ENCODE data around the gene BBOX1. TPM values are rescaled to one million over a fixed set of nuclear protein-coding genes. Genes with fewer than 3 reads are reported as not detected.

The BBOX1 gene
- total and polyA plus RNA-seq, 2 donors (not counting 3 experiments of a cell fraction or from before 2014, with no cell fraction given) = not detected

DNA sequence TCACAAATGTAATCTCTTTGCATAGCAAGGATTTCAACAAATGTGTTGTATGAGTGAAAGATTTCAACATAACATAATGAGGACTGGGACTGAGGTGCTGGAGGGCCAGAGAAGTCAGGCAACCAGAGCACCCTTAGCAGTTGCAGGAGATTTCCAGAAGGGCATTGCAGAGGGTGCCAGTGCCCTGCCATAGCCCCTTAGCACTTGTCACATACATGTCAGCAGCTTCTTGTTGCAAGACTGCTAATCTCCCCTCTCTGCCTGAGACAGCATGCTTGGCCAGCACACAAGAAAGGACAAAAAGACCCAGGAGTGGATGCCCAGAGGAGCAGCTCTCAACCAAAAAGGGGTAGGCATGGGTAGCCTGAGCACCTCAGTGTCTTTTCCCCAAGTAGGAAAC lies 43.2 kb downstream of the BBOX1 start:
- Histone ChIP-seq H3K4me1 (ENCODE audit: control insufficient read depth, extremely low read depth, insufficient read depth, low read length) (no peaks in the 10 kb centered on the region), H3K4me2 (ENCODE audit: insufficient read depth, low read length) (no peak overlapping the region), H3K9me3 (replicated peaks; ENCODE audit: control insufficient read depth, insufficient read depth, low read length) (no peaks in the 10 kb centered on the region), H3K79me2 (ENCODE audit: control insufficient read depth, insufficient read depth, low read length) (no peaks in the 10 kb centered on the region), H3K27ac (ENCODE audit: insufficient read depth, low read depth, low read length) (no peak overlapping the region), H3K4me3 (replicated peaks in 1 of 3; ENCODE audit: insufficient read depth in 1 of 3, low read depth in 1 of 3, low read length in 3 of 3) (no peak overlapping the region), H3K27me3 (ENCODE audit: control insufficient read depth in 2 of 2, insufficient read depth in 2 of 2, low read length in 2 of 2) (no peaks in the 10 kb centered on the region), H2AFZ (ENCODE audit: low read depth, low read length) (no peak overlapping the region), H4K20me1 (replicated peaks; ENCODE audit: control insufficient read depth, extremely low read depth, insufficient read depth, low read length) (no peaks in the 10 kb centered on the region), H3K36me3 (ENCODE audit: control insufficient read depth in 2 of 2, extremely low read depth in 1 of 2, insufficient read depth in 2 of 2, low read length in 2 of 2) (no peaks in the 10 kb centered on the region), H3K9me1 (replicated peaks; ENCODE audit: control insufficient read depth, extremely low read depth, insufficient read depth, low read length) (no peaks in the 10 kb centered on the region), H3K9ac (replicated peaks; ENCODE audit: extremely low read depth, insufficient read depth, low read length) (no peak overlapping the region)
- no peak for DNase-seq (ENCODE audit: low read depth, low spot score)
- no TSS peak for BruUV-seq (replicated peaks)
- dilution Hi-C loops (cut with MboI; ENCODE audit: extremely low pct_ligation_motif_present, low sequenced_read_pairs) = no loop called here
- TF ChIP-seq POLR2A (IDR thresholded peaks at IDR 0.05; ENCODE audit: low read depth, low read length) = no peak
- no peak for TF ChIP-seq GATA2 (IDR thresholded peaks at IDR 0.05; ENCODE audit: insufficient read depth, insufficient read length, low read depth, low read length)
- no peak for TF ChIP-seq POLR2AphosphoS5 (IDR thresholded peaks at IDR 0.05; ENCODE audit: insufficient read depth, low read depth, low read length)
- TF ChIP-seq EZH2 (IDR thresholded peaks at IDR 0.05; ENCODE audit: borderline replicate concordance, low read depth, low read length, severe bottlenecking) = no peak
- TF ChIP-seq JUN (IDR thresholded peaks at IDR 0.05; ENCODE audit: borderline replicate concordance, insufficient read depth, insufficient read length, low read depth) = no peak
- no peak for TF ChIP-seq CTCF (IDR thresholded peaks at IDR 0.05; ENCODE audit: extremely low read depth in 1 of 2, insufficient read depth in 1 of 2, low read depth in 1 of 2, low read length in 2 of 2)
- TF ChIP-seq, protein P1, sequence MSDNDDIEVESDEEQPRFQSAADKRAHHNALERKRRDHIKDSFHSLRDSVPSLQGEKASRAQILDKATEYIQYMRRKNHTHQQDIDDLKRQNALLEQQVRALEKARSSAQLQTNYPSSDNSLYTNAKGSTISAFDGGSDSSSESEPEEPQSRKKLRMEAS (IDR thresholded peaks at IDR 0.05; ENCODE audit: insufficient read depth, insufficient read length) = no peak
- TF ChIP-seq FOS (IDR thresholded peaks at IDR 0.05; ENCODE audit: borderline replicate concordance, insufficient read depth, low read length) = no peak
- no peak for TF ChIP-seq MYC (IDR thresholded peaks at IDR 0.05; ENCODE audit: low read depth, low read length)
- FAIRE-seq = no peak
- CTCF ChIA-PET = no interaction called here
- intact Hi-C loops (cut with micrococcal nuclease) = no loop called here
- POLR2A ChIA-PET = no interaction called here
